ENCODE measurements around the gene PRSS23.

GRCh38 chr11:86782742-86783141 is 17.6 kb upstream of the PRSS23 start:
- TF ChIP-seq CTCF (conservative IDR thresholded peaks at IDR 0.05): no peak
- TF ChIP-seq ZFX (IDR thresholded peaks at IDR 0.05): no peak
